Fibroblast of upper back skin (primary cell): ENCODE measurements around the gene BPIFB6.

Source experiments
- DNase-seq: peaks from one replicate; pipeline ENCODE4 v3.0.0-alpha.2; 2013

Gene BPIFB6

GRCh38 chr20:33016581-33017109, 14.8 kb upstream of the BPIFB6 start:
- no peak for DNase-seq

GRCh38 chr20:33017542-33017941, 13.9 kb upstream of the BPIFB6 start:
- DNase-seq: no peak

DNA sequence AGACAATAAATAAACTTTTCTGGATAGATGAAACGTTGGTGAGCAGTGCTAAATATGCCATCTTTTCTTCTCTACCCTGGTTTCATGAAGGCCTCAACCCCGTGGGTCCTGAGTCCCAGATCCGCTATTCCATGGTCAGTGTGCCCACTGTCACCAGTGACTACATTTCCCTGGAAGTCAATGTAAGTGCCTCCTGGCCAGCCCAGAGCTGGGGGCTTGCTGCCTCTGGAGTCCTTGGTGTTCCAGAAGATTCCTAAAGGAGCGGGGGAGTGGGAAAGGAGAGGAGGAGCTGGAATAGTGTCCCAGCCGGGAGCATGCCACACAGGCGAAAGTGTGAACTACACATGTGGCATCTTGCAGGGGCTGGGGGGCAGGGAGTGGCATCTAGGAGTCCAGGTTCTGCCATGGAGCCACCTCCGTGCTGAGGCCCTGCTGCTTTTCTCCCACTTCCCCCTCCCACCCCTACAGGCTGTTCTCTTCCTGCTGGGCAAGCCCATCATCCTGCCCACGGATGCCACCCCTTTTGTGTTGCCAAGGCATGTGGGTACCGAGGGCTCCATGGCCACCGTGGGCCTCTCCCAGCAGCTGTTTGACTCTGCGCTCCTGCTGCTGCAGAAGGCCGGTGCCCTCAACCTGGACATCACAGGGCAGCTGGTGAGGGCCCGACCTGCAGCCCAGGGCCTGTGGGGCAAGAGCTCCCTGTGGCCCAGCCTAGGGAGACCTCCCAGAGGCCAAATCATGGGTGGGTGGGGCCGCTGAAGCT, 13.1 kb upstream of the BPIFB6 start:
- no peak for DNase-seq

- DNase-seq: no peak
These were observed 11.8 kb upstream of the BPIFB6 start for GRCh38 chr20:33019465-33020277.

GRCh38 chr20:33020278-33021161, 10.9 kb upstream of the BPIFB6 start:
- no peak for DNase-seq

DNA sequence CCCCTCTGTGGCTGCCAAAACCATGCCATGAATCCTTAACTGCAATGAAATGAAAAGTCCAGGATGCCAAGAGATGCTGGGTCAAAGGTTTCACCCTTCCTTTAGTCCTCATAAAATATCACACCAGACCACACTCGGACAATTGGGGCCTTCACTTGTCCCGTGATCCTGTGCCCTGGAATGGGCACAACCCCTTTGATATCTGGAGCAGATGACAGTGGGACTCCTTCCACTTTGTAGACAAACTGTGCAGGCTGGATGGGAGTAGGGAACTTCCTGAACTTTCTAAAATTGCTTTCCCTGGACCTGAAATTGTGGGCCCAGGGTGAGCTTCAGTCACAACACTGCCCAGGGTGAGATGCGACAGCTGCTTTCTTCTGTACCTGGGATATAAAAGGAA, 9.6 kb upstream of the BPIFB6 start:
- no peak for DNase-seq

GRCh38 chr20:33022289-33022688, 9.2 kb upstream of the BPIFB6 start:
- no peak for DNase-seq

GRCh38 chr20:33022694-33023438, 8.6 kb upstream of the BPIFB6 start:
- DNase-seq: no peak

DNA sequence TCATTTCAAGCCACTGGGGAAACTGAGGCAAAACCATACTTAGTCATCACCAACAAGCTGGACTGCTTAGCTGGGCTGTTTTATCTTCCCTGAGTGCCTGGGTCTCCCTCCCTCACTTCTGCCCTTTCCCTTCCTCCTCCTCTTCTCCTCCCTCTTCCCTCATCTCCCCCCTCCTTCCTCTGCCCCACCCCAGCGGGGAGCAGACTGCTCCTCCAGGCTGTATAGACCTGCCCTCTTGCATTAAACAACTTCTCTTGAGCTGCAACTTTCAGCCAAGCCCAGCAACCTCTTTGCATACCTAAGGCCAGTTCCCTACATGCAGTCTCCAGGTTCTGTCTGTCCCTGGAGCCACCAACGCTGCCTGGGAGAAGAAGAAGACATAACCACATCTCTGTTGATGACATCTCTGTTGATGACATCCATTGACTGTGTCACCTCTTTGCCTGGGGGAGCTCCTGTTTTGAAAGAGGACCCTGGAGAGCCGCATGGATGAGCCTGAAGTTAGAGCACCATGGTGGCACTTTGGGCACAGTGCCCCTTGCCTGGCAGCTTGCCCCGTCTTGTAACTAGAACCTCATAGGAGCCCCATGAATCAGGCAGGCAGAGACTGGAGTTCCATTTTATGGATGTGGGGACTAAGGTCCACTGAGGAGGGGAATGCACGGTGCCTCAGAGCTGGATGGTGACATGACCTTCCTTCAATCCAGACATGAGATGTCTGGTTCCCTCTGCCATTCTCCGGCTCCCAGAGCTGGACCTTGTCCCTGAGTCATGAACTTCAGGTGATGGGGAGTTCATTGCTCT, 7.8 kb upstream of the BPIFB6 start:
- DNase-seq: no peak

GRCh38 chr20:33024243-33024560, 7.2 kb upstream of the BPIFB6 start:
- no peak for DNase-seq

- no peak for DNase-seq
These were observed 6.7 kb upstream of the BPIFB6 start for GRCh38 chr20:33024609-33025317.

- DNase-seq: no peak
These were observed 6.1 kb upstream of the BPIFB6 start for GRCh38 chr20:33025318-33025876.

DNA sequence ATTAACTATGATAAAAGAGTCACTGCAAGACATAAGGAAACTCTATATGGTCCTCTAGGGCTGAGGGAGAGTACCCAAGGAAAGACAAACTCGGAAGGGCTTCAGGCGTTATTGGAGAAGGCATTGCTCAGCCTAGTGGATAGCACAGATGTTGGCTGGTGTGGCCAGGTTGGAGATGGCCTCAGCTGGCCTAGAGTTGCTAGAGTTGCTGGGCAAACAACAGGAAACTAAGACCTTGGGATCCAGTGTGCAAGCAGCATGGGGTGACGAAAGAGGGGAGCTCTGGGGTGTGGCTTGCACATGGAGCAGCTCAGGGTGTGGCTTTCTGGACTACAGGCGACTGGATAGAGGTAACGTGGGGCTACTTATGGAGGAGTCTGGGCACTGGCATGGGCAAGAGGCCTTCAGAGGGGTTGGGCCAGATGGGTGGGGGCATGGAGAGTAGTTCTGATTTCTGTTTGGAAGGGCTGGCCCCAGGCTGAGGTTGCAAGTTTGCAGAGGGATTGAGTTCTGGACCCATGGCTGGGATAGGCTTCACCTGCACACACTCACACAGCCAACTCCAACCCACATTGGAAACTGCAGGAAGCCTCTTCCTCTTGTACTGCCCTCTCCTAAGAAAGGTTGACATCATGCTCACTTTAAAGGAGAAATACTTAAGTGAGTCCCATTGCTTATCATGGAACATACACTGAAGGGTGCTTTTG, 5.2 kb upstream of the BPIFB6 start:
- DNase-seq: no peak

DNA sequence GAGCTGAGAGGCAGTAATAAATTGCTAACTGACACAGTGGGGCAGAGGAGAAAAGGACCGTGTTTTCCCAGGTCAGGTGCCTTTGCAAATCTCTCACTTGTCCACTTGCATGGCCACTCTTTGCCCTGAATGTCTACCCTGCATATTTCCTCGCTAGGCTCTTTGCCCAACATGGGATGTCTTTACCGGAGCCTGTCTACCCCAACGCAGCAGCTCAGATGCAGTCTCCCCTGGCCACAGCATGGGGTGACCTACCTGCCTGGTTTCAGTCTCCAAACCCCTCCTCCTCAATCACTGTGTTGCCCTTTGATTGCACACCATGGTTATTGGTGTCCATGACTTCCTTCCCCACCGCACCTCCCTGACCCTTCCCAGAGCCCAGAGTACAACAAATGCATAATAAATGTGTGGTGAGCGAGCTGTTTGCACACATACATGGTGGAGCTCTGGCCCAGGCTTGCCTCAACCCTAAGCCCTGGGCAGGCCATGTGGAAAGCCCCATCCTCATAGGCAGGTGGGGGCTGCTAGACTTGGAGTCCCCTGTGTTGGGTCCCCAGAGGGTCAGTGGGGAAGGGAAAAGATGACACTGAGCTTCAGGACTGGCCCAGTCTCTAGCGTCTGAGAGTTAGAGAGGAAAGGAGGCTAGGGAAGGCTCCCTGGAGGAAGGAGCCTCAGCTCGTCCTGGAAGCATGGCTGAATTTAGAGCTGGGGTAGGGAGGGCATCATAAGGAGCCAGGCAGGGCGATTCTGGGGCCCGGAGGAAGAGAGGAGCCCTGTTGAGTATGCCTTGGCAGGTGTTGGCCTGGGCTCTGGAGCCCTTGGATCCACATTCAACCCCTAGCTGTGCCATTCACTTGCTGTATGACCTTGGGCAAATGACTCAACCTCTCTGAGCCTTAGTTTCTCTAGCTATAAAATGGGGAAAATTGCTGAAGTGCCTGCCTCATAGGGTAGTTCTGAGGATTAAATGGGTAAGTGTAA, 4.4 kb upstream of the BPIFB6 start:
- no peak for DNase-seq

DNA sequence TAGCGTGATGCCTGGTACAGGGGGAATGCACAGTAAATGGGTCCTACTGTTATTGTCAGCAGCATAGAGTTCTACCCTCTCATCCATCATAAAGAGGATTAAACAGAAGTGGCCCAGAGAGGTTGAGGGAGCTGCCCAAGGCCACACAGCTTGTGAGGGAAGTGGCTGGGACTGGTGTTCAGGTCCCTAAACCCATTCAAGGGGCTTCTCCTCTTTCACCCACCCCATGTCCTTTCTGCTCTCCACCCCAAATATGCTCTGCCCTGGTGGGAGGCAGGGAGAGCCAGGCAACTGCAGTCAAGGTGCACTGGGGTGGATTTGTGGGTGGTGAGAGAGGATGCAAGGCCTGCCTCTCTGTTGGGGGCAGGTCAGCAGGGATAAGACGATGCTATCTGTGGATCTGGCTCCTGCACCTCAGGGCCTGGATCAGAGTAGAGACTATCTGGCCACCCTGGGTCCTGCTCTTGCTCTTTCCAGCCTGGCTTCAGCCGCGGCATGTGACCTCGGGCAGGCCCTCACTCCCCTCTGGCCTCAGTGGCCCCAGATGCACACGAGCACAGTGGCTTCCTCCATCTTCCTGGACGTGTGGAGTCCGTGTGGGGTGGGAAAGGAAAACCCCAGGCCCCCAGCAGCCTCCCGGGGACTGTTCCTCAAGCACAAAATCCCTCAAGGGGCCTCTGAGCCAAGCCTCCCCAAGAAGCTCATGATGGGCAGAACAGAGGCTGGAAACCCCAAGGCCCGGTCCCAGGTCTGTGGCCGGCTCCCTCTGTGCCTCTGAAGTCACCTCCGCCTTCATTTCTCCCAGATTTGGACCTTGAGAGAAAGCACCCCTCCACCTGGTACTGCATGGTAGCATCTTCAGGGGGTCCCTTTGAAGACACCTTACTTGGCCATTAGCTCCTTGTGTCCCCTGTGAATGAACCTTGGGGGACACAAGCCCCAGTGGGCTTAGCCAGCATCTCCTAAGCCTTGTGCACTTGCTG, 3.4 kb upstream of the BPIFB6 start:
- DNase-seq: no peak

DNA sequence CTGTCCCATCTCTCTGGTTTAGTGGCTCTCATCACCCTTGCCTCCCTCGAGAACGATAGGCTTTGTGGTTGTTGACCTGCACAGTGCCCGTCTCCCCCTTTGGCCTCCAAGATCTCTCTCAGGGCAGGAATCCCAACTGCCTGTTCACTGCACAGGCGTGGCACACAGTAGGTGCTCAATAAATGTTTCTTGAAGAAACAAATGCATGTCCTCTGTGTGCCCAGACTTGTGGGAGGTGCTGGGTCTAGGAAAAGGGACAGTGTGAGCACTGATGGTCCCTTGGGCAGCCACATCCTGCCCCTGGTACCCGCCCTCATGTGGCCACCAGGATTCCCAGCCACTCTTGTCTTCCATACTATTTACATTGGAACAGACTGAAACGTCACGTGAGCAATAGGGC, 2.6 kb upstream of the BPIFB6 start:
- DNase-seq: no peak

DNA sequence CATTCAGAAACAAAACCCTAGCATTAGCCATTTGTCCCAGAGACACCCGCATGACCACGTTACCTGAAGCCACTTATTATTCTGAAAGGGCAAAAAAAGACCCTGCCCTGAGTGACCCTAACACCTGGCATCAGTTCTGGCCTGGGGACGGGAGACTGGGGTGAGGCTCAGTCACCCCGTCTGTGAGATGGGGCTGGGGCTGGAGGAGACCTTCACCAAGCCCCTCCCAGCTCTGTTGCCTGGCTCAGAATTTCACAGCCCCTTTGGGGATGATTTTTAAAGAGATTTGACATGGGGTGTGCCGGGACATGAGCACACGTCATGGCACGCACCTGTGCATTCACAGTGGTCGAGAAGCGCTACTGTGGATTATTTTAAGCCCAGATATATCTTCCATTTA, 1.4 kb upstream of the BPIFB6 start:
- DNase-seq: no peak
